SK-N-DZ (cell line): ENCODE measurements around the gene EFNA2. TPM values are rescaled to one million over a fixed set of nuclear protein-coding genes. Genes with fewer than 3 reads are reported as not detected.
"Not testable (repeated sequence)": the region's sequence is repeated elsewhere in the genome, so short reads cannot be mapped to it uniquely, and the experiment has no call there.

ENCODE experiments used
- DNase-seq: peaks from one replicate; pipeline ENCODE4 v3.0.0-alpha.2; 2015; ENCODE audit warnings: low spot score
- polyA plus RNA-seq, 2 experiments: library from polyadenylated mRNA; depleted of rRNA; stranded (reverse); fragments of >200 nt; gene quantifications; 2 replicates each; pipeline ENCODE4 v1.2.3, GENCODE V29; 2014

The EFNA2 gene
- polyA plus RNA-seq (2014; cell fraction: cytosol; rRNA removed): 12.4 and 16.7 TPM in 2 replicates
- 6.8 and 9.5 TPM in 2 replicates for polyA plus RNA-seq (2014; cell fraction: nucleus; rRNA removed)

- DNase-seq: no peak
Measured at GRCh38 chr19:1285737-1286360, at the start of gene EFNA2. Gene EFNA2 (plus strand): TSS chr19:1285873. CDS start chr19:1286169, 296 bp downstream.

GRCh38 chr19:1236576-1236975 lies 49.1 kb upstream of the EFNA2 start:
- DNase-seq: peak; percentile 64

GRCh38 chr19:1237027-1237659 lies 48.5 kb upstream of the EFNA2 start:
- no peak for DNase-seq

GRCh38 chr19:1237754-1238368 lies 47.8 kb upstream of the EFNA2 start, which contains the start of gene CBARP:
Gene CBARP (minus strand): TSS chr19:1238005. CDS start chr19:1236100, 1,905 bp downstream.
- DNase-seq: no peak

- no peak for DNase-seq
Measured at GRCh38 chr19:1238369-1239303, 47.0 kb upstream of the EFNA2 start.

- DNase-seq: no peak
Measured at GRCh38 chr19:1239420-1239795, 46.3 kb upstream of the EFNA2 start.

- peak; percentile 88 for DNase-seq
Measured at GRCh38 chr19:1239796-1240737, 45.6 kb upstream of the EFNA2 start.

GRCh38 chr19:1240925-1241324 lies 44.7 kb upstream of the EFNA2 start:
- no peak for DNase-seq

- peak; percentile 93 for DNase-seq
Measured at GRCh38 chr19:1241417-1242095, 44.1 kb upstream of the EFNA2 start, which contains the start of gene ATP5F1D. Gene ATP5F1D (plus strand): TSS chr19:1241751. CDS start chr19:1241851, 100 bp downstream.

- peak; percentile 81 for DNase-seq
Measured at GRCh38 chr19:1243768-1244692, 41.6 kb upstream of the EFNA2 start.

GRCh38 chr19:1244693-1245451 lies 40.8 kb upstream of the EFNA2 start:
- no peak for DNase-seq

- no peak for DNase-seq
Measured at GRCh38 chr19:1245494-1246264, 40.0 kb upstream of the EFNA2 start.

- DNase-seq: not testable (repeated sequence)
Measured at GRCh38 chr19:1246265-1247087, 39.2 kb upstream of the EFNA2 start.

- DNase-seq: no peak
Measured at GRCh38 chr19:1247748-1248138, 37.9 kb upstream of the EFNA2 start.

- peak; percentile 76 for DNase-seq
Measured at GRCh38 chr19:1248139-1248785, 37.4 kb upstream of the EFNA2 start, which contains the start of gene MIDN. Gene MIDN (plus strand): TSS chr19:1248583. CDS start chr19:1250297, 1,714 bp downstream.
